ENCODE data around the gene SPATA7. TPM values are rescaled to one million over a fixed set of nuclear protein-coding genes. Genes with fewer than 3 reads are reported as not detected.

Gene SPATA7
- total and polyA plus RNA-seq, 10 of the 15 experiments (the other 5 are each of a cell fraction or from before 2014, with no cell fraction given): 0.39 to 3.0 (median 2.2) TPM

- TF ChIP-seq E4F1 (IDR thresholded peaks at IDR 0.05; ENCODE audit: borderline replicate concordance, partially characterized antibody) (no peak), NRF1 (conservative IDR thresholded peaks at IDR 0.05; ENCODE audit: low read depth, low read length) (no peak), RBBP5 (conservative IDR thresholded peaks at IDR 0.05) (no peak), CBX5 (IDR thresholded peaks at IDR 0.05; ENCODE audit: low read depth) (no peak)
Measured at GRCh38 chr14:88473791-88474190, 88.3 kb downstream of the SPATA7 start (continued).

GRCh38 chr14:88476214-88476774, 90.8 kb downstream of the SPATA7 start:
- 42% methylated on average over 7 of the region's 7 CpGs for WGBS (ENCODE audit: insufficient coverage, insufficient replicate concordance, low lambda C conversion rate, missing lambda C conversion rate)
- RAD21 ChIA-PET (ENCODE audit: unreplicated experiment): no interaction called here
- no peaks in the 10 kb centered on the region for H3K4me1 ChIP-seq (ENCODE audit: control insufficient read depth, insufficient read depth, low read length)
- FAIRE-seq: no peak
- no peaks in the 10 kb centered on the region for H3K9me3 ChIP-seq (replicated peaks; ENCODE audit: control insufficient read depth, insufficient read depth, low read length)
- no peak overlapping the region for H3K4me3 ChIP-seq
- in situ Hi-C loops (cut with MboI) (no loop called here), intact Hi-C loops (cut with micrococcal nuclease; ENCODE audit: unreplicated experiment) (no loop called here)
- no peak overlapping the region for H3K4me2 ChIP-seq (ENCODE audit: control insufficient read depth, insufficient read depth)
- TF ChIP-seq MTA2 (IDR thresholded peaks at IDR 0.05; ENCODE audit: low read depth) (no peak), ZNF217 (IDR thresholded peaks at IDR 0.05) (no peak), SMAD5 (IDR thresholded peaks at IDR 0.05; ENCODE audit: low read depth) (no peak), RELB (IDR thresholded peaks at IDR 0.05; ENCODE audit: low read depth) (no peak), SKIL (IDR thresholded peaks at IDR 0.05; ENCODE audit: low read depth, poor library complexity, severe bottlenecking) (no peak), EGR1 (IDR thresholded peaks at IDR 0.05; ENCODE audit: borderline replicate concordance in 1 of 2, low read depth in 2 of 2, low read length in 2 of 2) (no peak)
- no peaks in the 10 kb centered on the region for H3K79me2 ChIP-seq (ENCODE audit: control insufficient read depth, insufficient read depth, low read length)
- H2AFZ ChIP-seq (ENCODE audit: control insufficient read depth, low read depth, low read length): no peak overlapping the region
- DNase-seq (ENCODE audit: low read depth, low spot score): no peak
- H3K27ac ChIP-seq (ENCODE audit: control insufficient read depth, insufficient read depth): no peak overlapping the region
- CTCF ChIA-PET: interaction anchor here (1.2 kb wide), 1 partner anchor 9 kb away, joined by 4 read pairs; no protein-coding TSS in a partner anchor
- ATAC-seq: no peak
- H3K27me3 ChIP-seq (replicated peaks in 1 of 2; ENCODE audit: control insufficient read depth in 2 of 2, insufficient read depth in 2 of 2, low read length in 1 of 2): no peaks in the 10 kb centered on the region; a peak in 1 of 4 replicates
- BruUV-seq (replicated peaks): no TSS peak
- no peaks in the 10 kb centered on the region for H4K20me1 ChIP-seq (ENCODE audit: control insufficient read depth, insufficient read depth)
- H3K36me3 ChIP-seq (ENCODE audit: control insufficient read depth in 2 of 2, insufficient read depth in 2 of 2, low read length in 1 of 2): no peaks in the 10 kb centered on the region
- SMC1A ChIA-PET (ENCODE audit: uncharacterized antibody, unreplicated experiment): no interaction called here
- H3K9ac ChIP-seq (ENCODE audit: control insufficient read depth, insufficient read depth, low read length): no peak overlapping the region
- POLR2A ChIA-PET: no interaction called here

Data from GM12878 (cell line).